Kidney epithelial cell (primary cell): ENCODE measurements around the gene GABRR2. TPM values are rescaled to one million over a fixed set of nuclear protein-coding genes. Genes with fewer than 3 reads are reported as not detected.

Experiments used
- DNase-seq: peaks from one replicate; pipeline ENCODE4 v3.0.0-alpha.2; 2010; ENCODE audit warnings: low read depth
- H3K27me3 ChIP-seq: 2 replicates; pipeline ENCODE4 v1.6.0; 2011; ENCODE audit warnings: low read length; ENCODE audit not compliant: control insufficient read depth, insufficient read depth
- H3K36me3 ChIP-seq: 2 replicates; pipeline ENCODE4 v1.5.1; 2011; ENCODE audit warnings: low read length; ENCODE audit not compliant: control insufficient read depth, insufficient read depth
- H3K4me3 ChIP-seq: 2 replicates; pipeline ENCODE4 v1.5.1; 2011; ENCODE audit warnings: low read depth, mild to moderate bottlenecking, control low read depth, low read length
- CTCF ChIP-seq: IDR thresholded peaks from 2 replicates; pipeline ENCODE4 v1.5.1; 2011; ENCODE audit warnings: mild to moderate bottlenecking, moderate library complexity, low read length, control low read depth, inconsistent platforms; ENCODE audit not compliant: insufficient read depth, poor library complexity, severe bottlenecking
- total RNA-seq: library from RNA; depleted of rRNA; stranded (reverse); fragments of >200 nt; gene quantifications from 2 replicates; pipeline ENCODE4 v1.2.3, GENCODE V29; 2015

Gene GABRR2
- total RNA-seq, 1 donor from 2014 or later, result not detected

GRCh38 chr6:89216411-89216810, 98.7 kb downstream of the GABRR2 start:
- TF ChIP-seq CTCF, result no peak

GRCh38 chr6:89215391-89215790, 99.7 kb downstream of the GABRR2 start:
- H3K36me3 ChIP-seq, result no peaks in the 10 kb centered on the region
- peaks cover 2% of the 10 kb centered on the region for H3K27me3 ChIP-seq
- H3K4me3 ChIP-seq, result no peak overlapping the region
- DNase-seq, result no peak
- TF ChIP-seq CTCF, result no peak

More at GRCh38 chr6:89216411-89216810, 98.7 kb downstream of the GABRR2 start:
- no peak for DNase-seq
- no peak overlapping the region for H3K4me3 ChIP-seq
- H3K27me3 ChIP-seq, result peaks cover 2% of the 10 kb centered on the region
- H3K36me3 ChIP-seq, result no peaks in the 10 kb centered on the region

GRCh38 chr6:89214197-89214596, 100.9 kb downstream of the GABRR2 start:
- DNase-seq, result no peak
- Histone ChIP-seq H3K36me3 (no peaks in the 10 kb centered on the region), H3K27me3 (peaks cover 2% of the 10 kb centered on the region), H3K4me3 (no peak overlapping the region)
- no peak for TF ChIP-seq CTCF

- no peak overlapping the region for H3K4me3 ChIP-seq
- no peaks in the 10 kb centered on the region for H3K36me3 ChIP-seq
- DNase-seq, result no peak
- no peak for TF ChIP-seq CTCF
- H3K27me3 ChIP-seq, result peaks cover 2% of the 10 kb centered on the region
Measured at GRCh38 chr6:89212472-89212871, 102.6 kb downstream of the GABRR2 start.

GRCh38 chr6:89209457-89209856, 105.6 kb downstream of the GABRR2 start:
- DNase-seq, result no peak
- no peak overlapping the region for H3K4me3 ChIP-seq
- no peaks in the 10 kb centered on the region for H3K36me3 ChIP-seq
- H3K27me3 ChIP-seq, result no peaks in the 10 kb centered on the region
- no peak for TF ChIP-seq CTCF

- TF ChIP-seq CTCF, result no peak
Measured at GRCh38 chr6:89208551-89208950, 106.5 kb downstream of the GABRR2 start.

More at GRCh38 chr6:89208551-89208950, 106.5 kb downstream of the GABRR2 start:
- H3K4me3 ChIP-seq, result no peak overlapping the region
- no peak for DNase-seq
- H3K27me3 ChIP-seq, result no peaks in the 10 kb centered on the region
- H3K36me3 ChIP-seq, result no peaks in the 10 kb centered on the region
